Effector memory CD8-positive, alpha-beta T cell (primary cell): ENCODE results near the gene RNASEH2B.
A peak's percentile ranks its signal among the peaks of the same experiment; 100 is the strongest.

Experiments used
- ATAC-seq: fragments of 150-1000 bp; cut with Tn5 transposase; replicated peaks from 2 replicates; pipeline ENCODE4 v1.10.0; 2021; ENCODE audit warnings: mild to moderate bottlenecking, moderate library complexity
- DNase-seq, 3 experiments: peaks; one replicate each; pipeline ENCODE4 v3.0.0; 2021
- H3K27ac Mint-ChIP-seq, 2 donors: one replicate each; pipeline ENCODE4 v1.8.0; 2022; ENCODE audit warnings: mild to moderate bottlenecking in 2 of 2, mixed read lengths in 2 of 2, moderate library complexity in 2 of 2
- H3K27me3 Mint-ChIP-seq, 2 donors: one replicate each; pipeline ENCODE4 v1.8.0; 2022; ENCODE audit warnings: mixed read lengths in 2 of 2
- H3K36me3 Mint-ChIP-seq: one replicate; pipeline ENCODE4 v1.8.0; 2022; ENCODE audit warnings: mild to moderate bottlenecking, moderate library complexity, mixed read lengths; ENCODE audit not compliant: insufficient read depth
- H3K4me1 Mint-ChIP-seq, 2 donors: one replicate each; pipeline ENCODE4 v1.8.0; 2022; ENCODE audit warnings: low read depth in 2 of 2, mixed read lengths in 2 of 2
- H3K4me3 Mint-ChIP-seq, 2 donors: one replicate each; pipeline ENCODE4 v1.8.0; 2022; ENCODE audit warnings: mild to moderate bottlenecking in 2 of 2, mixed read lengths in 2 of 2, moderate library complexity in 2 of 2
- H3K9me3 Mint-ChIP-seq, 2 donors: one replicate each; pipeline ENCODE4 v1.8.0; 2022; ENCODE audit warnings: mixed read lengths in 2 of 2

The RNASEH2B gene

GRCh38 chr13:50891206-50891605, 18.4 kb upstream of the RNASEH2B start:
- no peaks in the 10 kb centered on the region for H3K36me3 Mint-ChIP-seq
- no peaks in the 10 kb centered on the region for H3K9me3 Mint-ChIP-seq
- peak overlapping the region; percentile 52 to 73 for H3K4me3 Mint-ChIP-seq
- H3K27ac Mint-ChIP-seq = peak overlapping the region; percentile 62 to 90
- ATAC-seq (no peak), DNase-seq (no peak)
- H3K4me1 Mint-ChIP-seq = peaks cover 17 to 29% of the 10 kb centered on the region in 2 donors
- H3K27me3 Mint-ChIP-seq = no peaks in the 10 kb centered on the region

- Mint-ChIP-seq H3K9me3 (no peaks in the 10 kb centered on the region), H3K36me3 (no peaks in the 10 kb centered on the region), H3K27me3 (no peaks in the 10 kb centered on the region), H3K4me1 (peaks cover 17 to 29% of the 10 kb centered on the region in 2 donors), H3K27ac (peak overlapping the region; percentile 62 to 90), H3K4me3 (peak overlapping the region; percentile 52 to 73)
- peak; percentile 66 for ATAC-seq
- DNase-seq = no peak
Measured at GRCh38 chr13:50892210-50892944, 17.2 kb upstream of the RNASEH2B start.

GRCh38 chr13:50893211-50893852, 16.3 kb upstream of the RNASEH2B start:
- ATAC-seq (peak; percentile 95), DNase-seq (peak in 1 of 3 experiments; percentile 6)
- Mint-ChIP-seq H3K27me3 (peaks cover 0 to 5% of the 10 kb centered on the region in 2 donors), H3K36me3 (no peaks in the 10 kb centered on the region), H3K4me3 (peak overlapping the region; percentile 73), H3K4me1 (peaks cover 17 to 29% of the 10 kb centered on the region in 2 donors), H3K27ac (peak overlapping the region; percentile 62 to 90), H3K9me3 (no peaks in the 10 kb centered on the region)

GRCh38 chr13:50894012-50894411, 15.6 kb upstream of the RNASEH2B start:
- Mint-ChIP-seq H3K36me3 (no peaks in the 10 kb centered on the region), H3K27me3 (peaks cover 0 to 5% of the 10 kb centered on the region in 2 donors), H3K9me3 (no peaks in the 10 kb centered on the region), H3K27ac (peak overlapping the region; percentile 62 to 90), H3K4me3 (no peak overlapping the region), H3K4me1 (peaks cover 17 to 29% of the 10 kb centered on the region in 2 donors)
- DNase-seq (no peak), ATAC-seq (no peak)

GRCh38 chr13:50894504-50894903, 15.1 kb upstream of the RNASEH2B start:
- H3K36me3 Mint-ChIP-seq = no peaks in the 10 kb centered on the region
- H3K9me3 Mint-ChIP-seq = no peaks in the 10 kb centered on the region
- H3K27ac Mint-ChIP-seq = peak overlapping the region in 1 of 2 donors; percentile 90
- no peak overlapping the region for H3K4me3 Mint-ChIP-seq
- H3K4me1 Mint-ChIP-seq = peaks cover 17 to 29% of the 10 kb centered on the region in 2 donors
- ATAC-seq = no peak
- peaks cover 0 to 5% of the 10 kb centered on the region in 2 donors for H3K27me3 Mint-ChIP-seq
- no peak for DNase-seq

- Mint-ChIP-seq H3K36me3 (no peaks in the 10 kb centered on the region), H3K4me3 (no peak overlapping the region), H3K27ac (no peak overlapping the region), H3K9me3 (no peaks in the 10 kb centered on the region), H3K27me3 (peaks cover 0 to 5% of the 10 kb centered on the region in 2 donors), H3K4me1 (peaks cover 8 to 9% of the 10 kb centered on the region in 2 donors)
- ATAC-seq (no peak), DNase-seq (no peak)
Measured at GRCh38 chr13:50898338-50898737, 11.3 kb upstream of the RNASEH2B start.

GRCh38 chr13:50901701-50902100, 7.9 kb upstream of the RNASEH2B start:
- Mint-ChIP-seq H3K36me3 (no peaks in the 10 kb centered on the region), H3K27me3 (peaks cover 0 to 5% of the 10 kb centered on the region in 2 donors), H3K9me3 (no peaks in the 10 kb centered on the region), H3K4me1 (no peaks in the 10 kb centered on the region), H3K27ac (no peak overlapping the region), H3K4me3 (no peak overlapping the region)
- no peak for DNase-seq
- no peak for ATAC-seq

GRCh38 chr13:50905256-50905655, 4.3 kb upstream of the RNASEH2B start:
- no peaks in the 10 kb centered on the region for H3K9me3 Mint-ChIP-seq
- H3K36me3 Mint-ChIP-seq = peaks cover 6% of the 10 kb centered on the region
- no peak overlapping the region for H3K4me3 Mint-ChIP-seq
- no peak overlapping the region for H3K27ac Mint-ChIP-seq
- no peak for DNase-seq
- no peak for ATAC-seq
- peaks cover under 1% of the 10 kb centered on the region in 2 donors for H3K4me1 Mint-ChIP-seq
- H3K27me3 Mint-ChIP-seq = no peaks in the 10 kb centered on the region

GRCh38 chr13:50907781-50908180, 1.8 kb upstream of the RNASEH2B start:
- peaks cover 19% of the 10 kb centered on the region in 2 donors for H3K4me1 Mint-ChIP-seq
- H3K27me3 Mint-ChIP-seq = no peaks in the 10 kb centered on the region
- peaks cover 14% of the 10 kb centered on the region for H3K36me3 Mint-ChIP-seq
- no peak overlapping the region for H3K27ac Mint-ChIP-seq
- no peaks in the 10 kb centered on the region for H3K9me3 Mint-ChIP-seq
- ATAC-seq (no peak), DNase-seq (no peak)
- H3K4me3 Mint-ChIP-seq = no peak overlapping the region

GRCh38 chr13:50908371-50908770, 1.2 kb upstream of the RNASEH2B start:
- H3K36me3 Mint-ChIP-seq = peaks cover 14% of the 10 kb centered on the region
- no peaks in the 10 kb centered on the region for H3K27me3 Mint-ChIP-seq
- peaks cover 19% of the 10 kb centered on the region in 2 donors for H3K4me1 Mint-ChIP-seq
- no peaks in the 10 kb centered on the region for H3K9me3 Mint-ChIP-seq
- DNase-seq = no peak
- H3K27ac Mint-ChIP-seq = peak overlapping the region in 1 of 2 donors; percentile 15
- no peak overlapping the region for H3K4me3 Mint-ChIP-seq
- ATAC-seq = no peak

GRCh38 chr13:50910485-50910805, 854 bp downstream of the RNASEH2B start:
- Mint-ChIP-seq H3K27ac (peak overlapping the region; percentile 96 to 99), H3K4me1 (peaks cover 25 to 33% of the 10 kb centered on the region in 2 donors), H3K27me3 (no peaks in the 10 kb centered on the region), H3K4me3 (peak overlapping the region; percentile 90 to 93), H3K9me3 (no peaks in the 10 kb centered on the region), H3K36me3 (peaks cover 14% of the 10 kb centered on the region)
- DNase-seq = no peak
- no peak for ATAC-seq

GRCh38 chr13:50911081-50911631, 1.6 kb downstream of the RNASEH2B start:
- Mint-ChIP-seq H3K36me3 (peaks cover 14% of the 10 kb centered on the region), H3K4me1 (peaks cover 25 to 40% of the 10 kb centered on the region in 2 donors), H3K27ac (peak overlapping the region; percentile 96 to 99), H3K4me3 (peak overlapping the region; percentile 90 to 93), H3K27me3 (no peaks in the 10 kb centered on the region), H3K9me3 (no peaks in the 10 kb centered on the region)
- DNase-seq = no peak
- no peak for ATAC-seq

GRCh38 chr13:50911937-50912795, 2.6 kb downstream of the RNASEH2B start:
- H3K4me1 Mint-ChIP-seq = peaks cover 33 to 50% of the 10 kb centered on the region in 2 donors
- H3K27me3 Mint-ChIP-seq = no peaks in the 10 kb centered on the region
- peak overlapping the region; percentile 90 to 93 for H3K4me3 Mint-ChIP-seq
- H3K9me3 Mint-ChIP-seq = no peaks in the 10 kb centered on the region
- DNase-seq (peak; percentile 89 to 95 (median 94)), ATAC-seq (peak; percentile 61)
- peaks cover 14% of the 10 kb centered on the region for H3K36me3 Mint-ChIP-seq
- peak overlapping the region; percentile 96 to 99 for H3K27ac Mint-ChIP-seq
